HepG2 (cell line): ENCODE data around the gene JMJD4. TPM values are rescaled to one million over a fixed set of nuclear protein-coding genes. Genes with fewer than 3 reads are reported as not detected.

Experiments used
- ATAC-seq: fragments of 200-7000 bp; cut with Tn5 transposase; 3 replicates; pipeline ENCODE4 v1.9.1; 2020; ENCODE audit warnings: mild to moderate bottlenecking, moderate library complexity
- BruUV-seq: library from RNA; stranded (reverse); fragments of 400-500 nt; replicated peaks from 2 replicates; lab custom pipeline; 2021; lab: Mats Ljungman, UMichigan
- CTCF ChIA-PET: fragments of 300-600 bp; formaldehyde crosslinking; extraction: SDS; loops from one replicate; lab custom pipeline; 2021; ENCODE audit warnings: low total read pairs, inconsistent platforms, low intra/inter-chr PET ratio; lab: Yijun Ruan, JAX
- POLR2A ChIA-PET: fragments of 350-600 bp; sonication (Branson Sonifier 250); formaldehyde crosslinking; loops from one replicate; lab custom pipeline; 2020; ENCODE audit warnings: antibody characterized with exemption, inconsistent platforms; lab: Yijun Ruan, JAX
- DNase-seq: peaks from one replicate; pipeline ENCODE4 v3.0.0-alpha.2; 2015; ENCODE audit warnings: low spot score
- FAIRE-seq: peaks from 3 replicates; lab custom pipeline; 2011; peaks lifted over from hg19 to GRCh38; lab: Jason Lieb, UNC
- H2AFZ ChIP-seq: one replicate; pipeline ENCODE4 v1.6.1; 2011; ENCODE audit warnings: low read length, inconsistent platforms
- H3K27ac ChIP-seq: fragments of 300-600 bp; 3 replicates; pipeline ENCODE4 v1.8.0; 2011; ENCODE audit warnings: mixed run types, mild to moderate bottlenecking, mixed read lengths, low read length, inconsistent platforms; ENCODE audit not compliant: insufficient read depth; ENCODE audit errors: extremely low read length
- H3K27me3 ChIP-seq, 2 experiments: fragments of 200-600 bp in 1 of 2; 2 replicates in 1 of 2; 3 replicates in 1 of 2; pipeline versions ENCODE4 v1.6.0 to v1.8.0; 2011; ENCODE audit warnings: low read length in 2 of 2, mild to moderate bottlenecking in 2 of 2, moderate library complexity in 2 of 2, inconsistent platforms in 1 of 2; ENCODE audit not compliant: insufficient read depth in 2 of 2, control insufficient read depth in 1 of 2
- H3K36me3 ChIP-seq, 2 experiments: fragments of 200-600 bp in 1 of 2; replicated peaks in 1 of 2; 2 replicates in 1 of 2; 3 replicates in 1 of 2; pipeline versions ENCODE4 v1.5.1 to v1.8.0; 2011; ENCODE audit warnings: low read length in 2 of 2, inconsistent platforms in 1 of 2; ENCODE audit not compliant: insufficient read depth in 2 of 2, control insufficient read depth in 1 of 2
- H3K4me1 ChIP-seq: 2 replicates; pipeline ENCODE4 v1.5.1; 2012; ENCODE audit warnings: low read length, inconsistent platforms; ENCODE audit not compliant: insufficient read depth
- H3K4me2 ChIP-seq: 2 replicates; pipeline ENCODE4 v1.6.0; 2011; ENCODE audit warnings: low read depth, low read length, inconsistent platforms
- H3K4me3 ChIP-seq, 3 experiments: fragments of 200-600 bp in 1 of 3; sonication (generic), shearing (Covaris generic) in 1 of 3; replicated peaks in 1 of 3; 2 replicates each; pipeline ENCODE4 v1.5.1; 2011 to 2016; ENCODE audit warnings: low read length in 3 of 3, inconsistent platforms in 2 of 3, low read depth in 2 of 3, mild to moderate bottlenecking in 2 of 3, control low read depth in 1 of 3, mixed read lengths in 1 of 3; ENCODE audit not compliant: insufficient read depth in 1 of 3
- H3K79me2 ChIP-seq: one replicate; pipeline ENCODE4 v1.6.1; 2011; ENCODE audit warnings: low read length, inconsistent platforms; ENCODE audit not compliant: insufficient read depth
- H3K9ac ChIP-seq: 2 replicates; pipeline ENCODE4 v1.6.0; 2011; ENCODE audit warnings: mild to moderate bottlenecking, low read depth, low read length, inconsistent platforms; ENCODE audit not compliant: insufficient read depth
- H3K9me3 ChIP-seq: 2 replicates; pipeline ENCODE4 v1.5.1; 2012; ENCODE audit warnings: mild to moderate bottlenecking, low read length
- H4K20me1 ChIP-seq: 2 replicates; pipeline ENCODE4 v1.6.0; 2011; ENCODE audit warnings: inconsistent platforms, mild to moderate bottlenecking, low read length, moderate library complexity; ENCODE audit not compliant: insufficient read depth
- DNMT1 ChIP-seq: sonication (generic); formaldehyde crosslinking; IDR thresholded peaks from 2 replicates; pipeline ENCODE4 v1.5.1; 2020; ENCODE audit warnings: mild to moderate bottlenecking, missing genetic modification reagents
- MZF1 ChIP-seq: sonication (generic); formaldehyde crosslinking; IDR thresholded peaks from 2 replicates; pipeline ENCODE4 v1.8.1; 2023; ENCODE audit warnings: mild to moderate bottlenecking, missing genetic modification reagents, borderline replicate concordance
- SMC3 ChIP-seq: IDR thresholded peaks from 2 replicates; pipeline ENCODE4 v1.6.1; 2011; ENCODE audit warnings: low read length, improper control_type of control experiment
- TMF1 ChIP-seq: sonication (generic); formaldehyde crosslinking; IDR thresholded peaks from 2 replicates; pipeline ENCODE4 v1.8.1; 2022; ENCODE audit warnings: low read depth, missing genetic modification reagents
- TP53 ChIP-seq: sonication (generic); formaldehyde crosslinking; conservative IDR thresholded peaks from 2 replicates; pipeline ENCODE4 v1.4.0; 2020; ENCODE audit warnings: missing genetic modification reagents
- ZBTB8A ChIP-seq: sonication (generic); formaldehyde crosslinking; IDR thresholded peaks from 2 replicates; pipeline ENCODE4 v1.4.0; 2020; ENCODE audit warnings: mild to moderate bottlenecking, low read depth, missing genetic modification reagents, borderline replicate concordance
- ZNF251 ChIP-seq: sonication (generic); formaldehyde crosslinking; IDR thresholded peaks from 2 replicates; pipeline ENCODE4 v1.9.0; 2021; ENCODE audit warnings: mild to moderate bottlenecking, missing genetic modification reagents
- ZNF567 ChIP-seq: sonication (generic); formaldehyde crosslinking; IDR thresholded peaks from 2 replicates; pipeline ENCODE4 v1.8.1; 2023; ENCODE audit warnings: mild to moderate bottlenecking, missing genetic modification reagents, borderline replicate concordance
- ZNF772 ChIP-seq: sonication (generic); formaldehyde crosslinking; IDR thresholded peaks from 2 replicates; pipeline ENCODE4 v1.5.0; 2020; ENCODE audit warnings: mild to moderate bottlenecking, missing genetic modification reagents
- ZNF782 ChIP-seq: sonication (generic); formaldehyde crosslinking; IDR thresholded peaks from 2 replicates; pipeline ENCODE4 v1.4.0; 2020; ENCODE audit warnings: missing genetic modification reagents, mild to moderate bottlenecking, borderline replicate concordance
- ZNF792 ChIP-seq: IDR thresholded peaks from 2 replicates; pipeline ENCODE4 v1.6.1; 2016
- WGBS: methylation state at CpG from one replicate; pipeline ENCODE4 v1.1.6; 2017; ENCODE audit warnings: low lambda C conversion rate; 5-methylcytosine and 5-hydroxymethylcytosine counted together
- in situ Hi-C: cut with HindIII; loops from 2 replicates; pipeline ENCODE4 v1.10.0; 2017; ENCODE audit warnings: low pct_unique_long_range_greater_than_20kb; ENCODE audit not compliant: extremely low pct_ligation_motif_present
- intact Hi-C: fragments of 100-400 bp; cut with micrococcal nuclease; formaldehyde crosslinking; loops from one replicate; pipeline ENCODE4 v1.10.0; 2022; ENCODE audit not compliant: unreplicated experiment
- polyA plus RNA-seq, 8 experiments: library from polyadenylated mRNA; depleted of rRNA in 3 of 8; stranded (reverse) in 7 of 8; unstranded in 1 of 8; fragments of >200 nt; fragmentation: Illumina TruSeq in 4 of 8; extraction: Trizol in 4 of 8; gene quantifications; 2 replicates each; pipeline versions ENCODE4 v1.2.1 to v1.2.3, GENCODE V29; 2011 to 2016; ENCODE audit warnings: low read depth in 4 of 8, missing spikeins in 1 of 8, mixed read lengths in 1 of 8; ENCODE audit not compliant: insufficient read depth in 1 of 8
- total RNA-seq, 5 experiments: library from RNA; depleted of rRNA; stranded (reverse); fragments of >200 nt; fragmentation: Illumina TruSeq; extraction: Trizol; gene quantifications; 2 replicates each; pipeline ENCODE4 v1.2.3, GENCODE V29; 2016; ENCODE audit warnings: low read depth in 1 of 5
- TF ChIP-seq, protein P1 (sequence below): sonication (generic); formaldehyde crosslinking; IDR thresholded peaks from 2 replicates; pipeline ENCODE4 v1.5.1; 2020; ENCODE audit warnings: missing genetic modification reagents, mild to moderate bottlenecking, borderline replicate concordance
- TF ChIP-seq, protein P2 (sequence below): sonication (generic); formaldehyde crosslinking; IDR thresholded peaks from 2 replicates; pipeline ENCODE4 v1.4.0; 2020; ENCODE audit warnings: missing genetic modification reagents

The JMJD4 gene
- total and polyA plus RNA-seq, 2 of the 13 experiments (the other 11 are each of a cell fraction or from before 2014, with no cell fraction given): 10.2 to 29.0 TPM

DNA sequence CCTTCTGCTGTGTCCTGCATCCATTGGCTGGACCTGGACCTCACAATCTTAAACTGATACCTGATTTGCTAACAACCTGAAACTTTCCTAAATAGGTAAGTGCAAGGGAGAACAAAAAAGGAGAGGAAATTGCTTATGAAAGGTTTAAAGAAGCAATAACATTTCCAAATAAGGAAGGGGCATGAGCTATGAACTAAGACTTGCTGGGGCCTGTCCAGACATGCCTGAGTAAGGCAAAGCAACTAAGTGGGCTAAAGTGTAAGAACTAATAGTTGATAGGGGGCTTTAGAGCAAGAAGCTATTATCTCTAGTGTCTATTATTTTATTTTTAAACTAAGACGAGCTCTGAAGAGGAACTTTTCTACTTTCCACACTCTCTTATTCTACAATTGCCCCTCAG is 11.6 kb downstream of the JMJD4 start:
- peaks cover 19% of the 10 kb centered on the region for H3K9me3 ChIP-seq
- no peaks in the 10 kb centered on the region for H4K20me1 ChIP-seq
- intact Hi-C loops: no loop called here
- no peak overlapping the region for H3K27ac ChIP-seq
- no peaks in the 10 kb centered on the region; a peak in 1 of 5 replicates for H3K27me3 ChIP-seq
- in situ Hi-C loops: no loop called here
- no peaks in the 10 kb centered on the region for H3K36me3 ChIP-seq
- no peak for DNase-seq
- no peak for FAIRE-seq
- H3K9ac ChIP-seq: no peak overlapping the region
- H3K4me1 ChIP-seq: peaks cover 8% of the 10 kb centered on the region
- H3K4me3 ChIP-seq: no peak overlapping the region
- WGBS: 78% methylated on average over 1 of the region's 1 CpG
- no peak overlapping the region for H3K4me2 ChIP-seq
- H2AFZ ChIP-seq: no peak overlapping the region
- ChIA-PET POLR2A (no interaction called here), CTCF (no interaction called here)
- no TSS peak for BruUV-seq
- ATAC-seq: no peak
- H3K79me2 ChIP-seq: no peaks in the 10 kb centered on the region
- peak; percentile 91 for TF ChIP-seq TP53 (CRISPR knock-in tag)
- TF ChIP-seq ZNF772: no peak

DNA sequence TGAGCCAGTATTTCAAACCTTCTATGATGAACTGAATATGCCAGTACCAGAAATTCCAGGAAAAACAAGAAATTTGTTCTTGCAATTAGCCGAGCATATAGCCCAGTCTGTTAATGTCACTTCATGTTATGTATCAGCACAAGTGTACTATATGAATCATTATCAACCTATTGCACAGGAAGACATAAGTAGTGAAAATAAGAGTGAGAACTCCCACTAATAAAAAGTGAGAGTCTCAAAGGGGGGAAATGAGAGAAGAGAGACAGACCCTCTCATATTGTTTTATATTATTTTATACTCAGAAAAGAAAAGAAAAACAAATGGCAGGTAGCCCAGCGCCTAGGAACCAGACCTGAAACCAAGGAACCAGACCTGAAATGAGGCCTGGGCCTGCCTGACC is 16.2 kb downstream of the JMJD4 start:
- POLR2A ChIA-PET: no interaction called here
- H3K4me2 ChIP-seq: no peak overlapping the region
- H3K36me3 ChIP-seq: no peaks in the 10 kb centered on the region
- no peak for FAIRE-seq
- peaks cover 19% of the 10 kb centered on the region for H3K9me3 ChIP-seq
- intact Hi-C loops: no loop called here
- H3K4me1 ChIP-seq: no peaks in the 10 kb centered on the region
- no peak overlapping the region for H3K9ac ChIP-seq
- no peak overlapping the region for H3K27ac ChIP-seq
- H3K4me3 ChIP-seq: no peak overlapping the region
- no peak for DNase-seq
- no peaks in the 10 kb centered on the region for H3K79me2 ChIP-seq
- H3K27me3 ChIP-seq: no peaks in the 10 kb centered on the region; a peak in 1 of 5 replicates
- no peak for ATAC-seq
- no peaks in the 10 kb centered on the region for H4K20me1 ChIP-seq
- in situ Hi-C loops: no loop called here
- BruUV-seq: no TSS peak
- WGBS: 8% methylated on average over 2 of the region's 2 CpGs
- CTCF ChIA-PET: no interaction called here
- H2AFZ ChIP-seq: no peak overlapping the region
- TF ChIP-seq MZF1 (CRISPR knock-in tag) (no peak), ZNF792 (no peak), TMF1 (CRISPR knock-in tag) (no peak), SMC3 (no peak), ZNF251 (CRISPR knock-in tag) (no peak), DNMT1 (CRISPR knock-in tag) (no peak), ZNF567 (CRISPR knock-in tag) (no peak), ZNF782 (no peak), ZBTB8A (CRISPR knock-in tag) (no peak)
- TF ChIP-seq, protein P1, sequence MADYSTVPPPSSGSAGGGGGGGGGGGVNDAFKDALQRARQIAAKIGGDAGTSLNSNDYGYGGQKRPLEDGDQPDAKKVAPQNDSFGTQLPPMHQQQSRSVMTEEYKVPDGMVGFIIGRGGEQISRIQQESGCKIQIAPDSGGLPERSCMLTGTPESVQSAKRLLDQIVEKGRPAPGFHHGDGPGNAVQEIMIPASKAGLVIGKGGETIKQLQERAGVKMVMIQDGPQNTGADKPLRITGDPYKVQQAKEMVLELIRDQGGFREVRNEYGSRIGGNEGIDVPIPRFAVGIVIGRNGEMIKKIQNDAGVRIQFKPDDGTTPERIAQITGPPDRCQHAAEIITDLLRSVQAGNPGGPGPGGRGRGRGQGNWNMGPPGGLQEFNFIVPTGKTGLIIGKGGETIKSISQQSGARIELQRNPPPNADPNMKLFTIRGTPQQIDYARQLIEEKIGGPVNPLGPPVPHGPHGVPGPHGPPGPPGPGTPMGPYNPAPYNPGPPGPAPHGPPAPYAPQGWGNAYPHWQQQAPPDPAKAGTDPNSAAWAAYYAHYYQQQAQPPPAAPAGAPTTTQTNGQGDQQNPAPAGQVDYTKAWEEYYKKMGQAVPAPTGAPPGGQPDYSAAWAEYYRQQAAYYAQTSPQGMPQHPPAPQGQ (CRISPR knock-in tag): no peak
- TF ChIP-seq, protein P2, sequence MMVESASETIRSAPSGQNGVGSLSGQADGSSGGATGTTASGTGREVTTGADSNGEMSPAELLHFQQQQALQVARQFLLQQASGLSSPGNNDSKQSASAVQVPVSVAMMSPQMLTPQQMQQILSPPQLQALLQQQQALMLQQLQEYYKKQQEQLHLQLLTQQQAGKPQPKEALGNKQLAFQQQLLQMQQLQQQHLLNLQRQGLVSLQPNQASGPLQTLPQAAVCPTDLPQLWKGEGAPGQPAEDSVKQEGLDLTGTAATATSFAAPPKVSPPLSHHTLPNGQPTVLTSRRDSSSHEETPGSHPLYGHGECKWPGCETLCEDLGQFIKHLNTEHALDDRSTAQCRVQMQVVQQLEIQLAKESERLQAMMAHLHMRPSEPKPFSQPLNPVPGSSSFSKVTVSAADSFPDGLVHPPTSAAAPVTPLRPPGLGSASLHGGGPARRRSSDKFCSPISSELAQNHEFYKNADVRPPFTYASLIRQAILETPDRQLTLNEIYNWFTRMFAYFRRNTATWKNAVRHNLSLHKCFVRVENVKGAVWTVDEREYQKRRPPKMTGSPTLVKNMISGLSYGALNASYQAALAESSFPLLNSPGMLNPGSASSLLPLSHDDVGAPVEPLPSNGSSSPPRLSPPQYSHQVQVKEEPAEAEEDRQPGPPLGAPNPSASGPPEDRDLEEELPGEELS (CRISPR knock-in tag): no peak
